HG02678 (cell line): ENCODE data around the gene PRMT1.

Experiments
- ATAC-seq: cut with Tn5 transposase; IDR thresholded peaks from one replicate; pipeline ENCODE4 v1.9.1; 2021; ENCODE audit warnings: mild to moderate bottlenecking, moderate library complexity; ENCODE audit not compliant: unreplicated experiment

PRMT1 gene

GRCh38 chr19:49687566-49688316 lies 10.7 kb downstream of the PRMT1 start:
- no peak for ATAC-seq

- ATAC-seq: no peak
These were observed 11.6 kb downstream of the PRMT1 start for GRCh38 chr19:49688531-49689132.

GRCh38 chr19:49689133-49690078 lies 12.3 kb downstream of the PRMT1 start, which contains the start of gene ADM5:
Gene ADM5, plus strand, starts transcription at chr19:49689594. Its CDS starts 244 bp downstream, at chr19:49689838.
- no peak for ATAC-seq

- ATAC-seq: no peak
These were observed 13.1 kb downstream of the PRMT1 start for GRCh38 chr19:49690079-49690655.

GRCh38 chr19:49690656-49691242 lies 13.7 kb downstream of the PRMT1 start, which contains the start of gene CPT1C:
Gene CPT1C, plus strand, starts transcription at chr19:49691116. Its CDS starts 1,137 bp downstream, at chr19:49692253.
- no peak for ATAC-seq

- no peak for ATAC-seq
These were observed 14.4 kb downstream of the PRMT1 start for GRCh38 chr19:49691243-49692146.

GRCh38 chr19:49692147-49692506 lies 15.1 kb downstream of the PRMT1 start:
- ATAC-seq: no peak

- ATAC-seq: no peak
These were observed 19.0 kb downstream of the PRMT1 start for GRCh38 chr19:49696115-49696514.

GRCh38 chr19:49696865-49697264 lies 19.8 kb downstream of the PRMT1 start:
- ATAC-seq: no peak

- no peak for ATAC-seq
These were observed 22.3 kb downstream of the PRMT1 start for GRCh38 chr19:49699364-49699763.

- ATAC-seq: no peak
These were observed 23.5 kb downstream of the PRMT1 start for GRCh38 chr19:49700563-49700962.

GRCh38 chr19:49701271-49701786 lies 24.3 kb downstream of the PRMT1 start:
- no peak for ATAC-seq

- ATAC-seq: no peak
These were observed 28.0 kb downstream of the PRMT1 start for GRCh38 chr19:49704888-49705642.

GRCh38 chr19:49705919-49706318 lies 28.8 kb downstream of the PRMT1 start:
- ATAC-seq: no peak

GRCh38 chr19:49710372-49710951 lies 33.4 kb downstream of the PRMT1 start:
- ATAC-seq: no peak

GRCh38 chr19:49712397-49712859 lies 35.4 kb downstream of the PRMT1 start:
- no peak for ATAC-seq

GRCh38 chr19:49713236-49713845 lies 36.3 kb downstream of the PRMT1 start:
- no peak for ATAC-seq

GRCh38 chr19:49716154-49716553 lies 39.1 kb downstream of the PRMT1 start:
- no peak for ATAC-seq
